HG03097 (cell line): Measurements from ENCODE around the gene RAE1.

Experiments used
- ATAC-seq: cut with Tn5 transposase; IDR thresholded peaks from one replicate; pipeline ENCODE4 v1.9.1; 2021; ENCODE audit not compliant: unreplicated experiment, low FRiP score

Gene RAE1

GRCh38 chr20:57385940-57386339 lies 34.9 kb downstream of the RAE1 start:
- ATAC-seq: no peak

GRCh38 chr20:57386762-57387161 lies 35.7 kb downstream of the RAE1 start:
- no peak for ATAC-seq

- no peak for ATAC-seq
Observed at GRCh38 chr20:57387463-57387862, 36.4 kb downstream of the RAE1 start.

GRCh38 chr20:57387945-57388371 lies 36.9 kb downstream of the RAE1 start:
- ATAC-seq: no peak

- ATAC-seq: no peak
Observed at GRCh38 chr20:57388953-57389694, 38.1 kb downstream of the RAE1 start.

- ATAC-seq: no peak
Observed at GRCh38 chr20:57389695-57390603, 38.9 kb downstream of the RAE1 start.

GRCh38 chr20:57390604-57391438 lies 39.8 kb downstream of the RAE1 start, which contains the start of gene RBM38:
TSS of gene RBM38 (plus strand) at chr20:57391396. CDS start at chr20:57391582, 186 bp downstream.
- ATAC-seq: peak; percentile 37

GRCh38 chr20:57391439-57392301 lies 40.6 kb downstream of the RAE1 start:
- ATAC-seq: no peak

DNA sequence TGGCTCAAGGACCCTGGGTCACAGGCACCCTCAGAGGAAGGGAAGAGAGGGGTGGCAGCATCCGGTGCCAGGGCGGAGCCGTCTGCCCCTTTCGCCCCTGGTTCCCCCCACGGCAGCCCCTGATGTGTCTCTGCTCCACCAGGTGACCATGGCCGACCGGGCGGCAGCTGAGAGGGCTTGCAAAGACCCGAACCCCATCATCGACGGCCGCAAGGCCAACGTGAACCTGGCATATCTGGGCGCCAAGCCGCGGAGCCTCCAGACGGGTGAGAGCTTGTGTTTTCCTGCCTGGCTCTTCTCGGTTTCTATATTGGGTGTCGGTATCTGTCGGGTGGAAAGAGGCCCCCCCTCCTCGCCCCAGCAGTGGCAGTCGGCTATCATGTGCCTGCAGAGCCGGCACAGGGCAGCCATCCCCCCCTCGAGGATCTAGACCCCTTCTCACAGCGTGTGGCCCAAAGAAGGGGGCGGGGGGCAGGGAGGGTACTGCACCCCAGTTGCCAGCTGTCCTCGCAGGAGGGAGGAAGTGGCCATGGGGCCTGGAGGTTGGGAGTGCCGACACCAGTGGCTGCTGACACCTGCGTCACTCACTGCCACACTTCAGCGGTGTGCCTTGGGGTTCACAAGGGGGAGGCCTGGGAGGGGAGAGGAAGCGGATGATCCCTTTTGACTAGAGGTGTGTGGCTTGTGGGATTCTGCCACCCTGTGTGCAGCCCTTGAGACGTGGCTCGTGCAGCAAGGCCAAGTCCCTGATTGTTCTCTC lies 41.6 kb downstream of the RAE1 start:
- ATAC-seq: no peak

GRCh38 chr20:57393321-57394120 lies 42.5 kb downstream of the RAE1 start:
- no peak for ATAC-seq

DNA sequence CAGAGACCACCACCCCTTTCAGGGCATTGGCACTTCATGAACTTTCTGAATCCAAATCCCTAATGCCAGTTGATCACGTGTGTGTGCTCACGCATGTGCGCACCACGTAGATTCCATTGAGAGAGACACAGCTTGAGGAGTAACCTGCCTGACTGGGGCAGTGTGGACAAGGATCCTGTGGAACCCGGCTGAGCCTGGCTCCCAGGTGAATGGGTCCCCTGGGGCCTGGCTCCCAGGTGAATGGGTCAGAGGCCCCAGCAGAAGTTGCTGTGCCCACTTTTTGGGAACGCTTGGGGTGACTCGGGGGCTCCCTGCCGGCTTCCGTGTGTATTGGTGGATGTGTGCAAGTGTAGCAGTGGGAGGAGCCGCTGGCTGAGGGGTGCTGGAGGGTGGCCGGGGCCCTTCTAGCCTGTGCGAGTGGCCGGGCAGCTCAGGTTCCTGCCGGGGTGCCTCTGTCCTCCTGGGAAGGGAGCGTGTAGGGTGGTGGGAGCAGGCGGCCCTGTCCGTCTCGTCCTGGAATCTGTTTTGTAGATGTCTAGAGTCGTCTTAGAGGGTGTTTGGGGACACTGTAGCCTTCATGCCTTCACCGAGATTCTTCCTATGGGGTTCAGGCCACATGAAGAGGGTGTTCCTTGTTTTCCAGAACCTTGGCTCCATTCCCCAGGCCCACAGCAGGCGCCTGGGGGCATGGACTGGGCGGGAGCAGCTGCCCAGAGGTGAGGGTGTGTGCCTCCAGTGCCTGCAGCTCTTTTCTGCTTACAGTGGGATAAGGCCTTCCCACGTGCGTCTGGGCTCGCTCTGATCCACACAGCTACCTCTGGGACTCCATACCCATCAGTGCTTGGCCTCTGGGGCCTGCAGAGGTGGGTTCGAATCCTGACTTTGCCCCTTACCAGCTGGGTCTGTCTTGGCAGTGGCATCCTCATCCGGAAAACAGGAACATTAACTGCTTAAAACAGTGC lies 43.3 kb downstream of the RAE1 start:
- no peak for ATAC-seq

- no peak for ATAC-seq
Observed at GRCh38 chr20:57395111-57395966, 44.3 kb downstream of the RAE1 start.

GRCh38 chr20:57396212-57396983 lies 45.3 kb downstream of the RAE1 start:
- no peak for ATAC-seq

DNA sequence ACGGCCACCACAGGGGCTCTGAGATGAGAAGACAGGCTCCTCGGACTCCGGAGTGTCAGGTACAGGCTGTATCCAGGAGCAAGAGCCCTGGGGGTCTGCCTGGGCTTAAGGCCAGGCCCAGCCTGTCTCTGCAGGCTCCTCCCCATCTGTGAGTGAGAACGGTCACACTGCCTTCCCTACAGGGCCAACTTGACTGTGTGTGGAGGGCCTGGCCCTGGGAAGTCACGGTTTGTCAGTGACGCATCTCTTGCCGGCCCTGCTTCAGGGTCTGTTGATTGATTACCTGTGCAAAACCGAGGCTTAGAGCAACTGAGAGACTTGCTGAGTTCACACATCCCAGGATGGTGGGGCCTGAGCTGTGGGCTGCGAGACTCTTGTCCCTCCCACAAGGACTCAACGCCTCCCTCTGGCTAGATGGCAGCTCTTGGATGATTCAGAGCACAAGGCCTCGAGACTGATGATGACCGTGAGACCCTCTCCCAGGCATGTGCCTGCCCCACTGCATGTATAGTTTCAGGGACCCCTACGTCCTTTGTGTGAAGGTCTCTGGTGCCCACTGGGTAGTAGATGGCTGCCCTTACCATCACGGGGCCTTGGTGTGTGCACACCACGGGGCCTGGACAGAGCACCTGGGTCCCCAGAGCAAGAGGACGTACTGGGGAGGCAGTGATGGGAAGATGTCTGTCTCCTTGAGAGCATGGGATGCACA lies 46.1 kb downstream of the RAE1 start:
- no peak for ATAC-seq

DNA sequence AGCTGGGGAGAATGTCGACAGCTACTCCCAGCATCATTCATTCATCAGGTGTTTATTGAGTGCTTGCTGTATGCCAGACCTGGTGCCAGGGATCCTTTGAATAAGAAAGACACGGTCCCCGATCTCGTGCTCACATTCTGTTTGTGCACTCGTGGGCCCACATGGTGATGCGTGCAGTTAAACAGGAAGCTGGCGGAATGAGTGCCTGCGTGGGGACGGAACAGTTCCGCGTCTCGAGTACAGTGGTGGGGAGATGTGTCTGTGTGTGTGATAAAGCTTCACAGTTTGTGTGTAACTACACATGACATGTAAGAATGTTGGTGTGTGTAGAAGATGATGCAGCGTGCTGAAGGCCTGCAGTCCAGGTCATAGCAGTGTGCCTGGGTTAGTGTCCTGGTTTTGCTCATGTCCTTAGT lies 46.6 kb downstream of the RAE1 start:
- no peak for ATAC-seq
